BLaER1 treated with 17β-estradiol and CSF1 and Interleukin-3, amounts not matched to agents 10 nM and 100 nM (cell line): ENCODE data around the gene NLK.
A peak's percentile ranks its signal among the peaks of the same experiment; 100 is the strongest.

ENCODE experiments used
- H3K27ac ChIP-seq, 11 experiments: shearing (Covaris generic); formaldehyde crosslinking; 2 replicates each; pipeline ENCODE4 v1.8.1; 2022
- H3K27me3 ChIP-seq, 11 experiments: shearing (Covaris generic); formaldehyde crosslinking; 2 replicates each; pipeline ENCODE4 v1.8.1; 2022
- H3K36me3 ChIP-seq, 11 experiments: shearing (Covaris generic); formaldehyde crosslinking; 2 replicates each; pipeline ENCODE4 v1.8.1; 2022
- H3K4me1 ChIP-seq, 10 experiments: shearing (Covaris generic); formaldehyde crosslinking; 2 replicates each; pipeline ENCODE4 v1.8.1; 2022
- H3K4me2 ChIP-seq, 11 experiments: shearing (Covaris generic); formaldehyde crosslinking; 2 replicates each; pipeline ENCODE4 v1.8.1; 2022
- H3K4me3 ChIP-seq, 10 experiments: shearing (Covaris generic); formaldehyde crosslinking; 2 replicates each; pipeline ENCODE4 v1.8.1; 2022
- H3K9ac ChIP-seq, 11 experiments: shearing (Covaris generic); formaldehyde crosslinking; 2 replicates each; pipeline ENCODE4 v1.8.1; 2022
- H3K9me3 ChIP-seq, 11 experiments: shearing (Covaris generic); formaldehyde crosslinking; replicated peaks in 1 of 11; 2 replicates each; pipeline ENCODE4 v1.8.1; 2022
- H4K20me1 ChIP-seq, 11 experiments: shearing (Covaris generic); formaldehyde crosslinking; 2 replicates each; pipeline ENCODE4 v1.8.1; 2022
- Cebpa-rat ChIP-seq, 11 experiments: shearing (Covaris generic); IDR thresholded peaks; 2 replicates each; pipeline ENCODE4 v1.8.1; 2022

The NLK gene

DNA sequence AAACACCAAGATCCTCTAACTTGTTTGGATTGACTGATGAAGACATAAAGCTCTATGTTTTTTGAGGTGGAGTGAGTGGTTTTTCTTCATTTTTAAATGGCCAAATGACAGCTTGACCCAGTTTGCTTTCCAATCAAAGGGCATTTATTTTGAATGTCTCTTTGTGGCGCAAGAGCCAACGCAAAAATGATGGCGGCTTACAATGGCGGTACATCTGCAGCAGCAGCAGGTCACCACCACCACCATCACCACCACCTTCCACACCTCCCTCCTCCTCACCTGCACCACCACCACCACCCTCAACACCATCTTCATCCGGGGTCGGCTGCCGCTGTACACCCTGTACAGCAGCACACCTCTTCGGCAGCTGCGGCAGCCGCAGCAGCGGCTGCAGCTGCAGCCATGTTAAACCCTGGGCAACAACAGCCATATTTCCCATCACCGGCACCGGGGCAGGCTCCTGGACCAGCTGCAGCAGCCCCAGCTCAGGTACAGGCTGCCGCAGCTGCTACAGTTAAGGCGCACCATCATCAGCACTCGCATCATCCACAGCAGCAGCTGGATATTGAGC lies 329 bp downstream of the NLK start:
- Histone ChIP-seq H4K20me1 (peaks cover 0 to 52% (median 13%) of the 10 kb centered on the region in 11 experiments; a peak in 12 of 22 replicates), H3K4me2 (peak overlapping the region; percentile 78 to 97 (median 88)), H3K36me3 (peaks cover 0 to 7% (median 0%) of the 10 kb centered on the region in 11 experiments; a peak in 3 of 22 replicates), H3K4me3 (peak overlapping the region; percentile 69 to 89 (median 78)), H3K9me3 (0 out of 22 replicates have a peak, but pooled peaks cover 0 to 5% (median 0%) of the 10 kb centered on the region in 11 experiments), H3K27ac (peak overlapping the region in 2 of 11 experiments; percentile 86 to 89; a peak in 2 of 22 replicates), H3K27me3 (no peaks in the 10 kb centered on the region), H3K4me1 (peaks cover 55 to 62% (median 56%) of the 10 kb centered on the region in 10 experiments), H3K9ac (peak overlapping the region in 10 of 11 experiments; percentile 87 to 95 (median 90); a peak in 17 of 22 replicates)
- no peak for TF ChIP-seq Cebpa-rat (IDR thresholded peaks at IDR 0.05)

DNA sequence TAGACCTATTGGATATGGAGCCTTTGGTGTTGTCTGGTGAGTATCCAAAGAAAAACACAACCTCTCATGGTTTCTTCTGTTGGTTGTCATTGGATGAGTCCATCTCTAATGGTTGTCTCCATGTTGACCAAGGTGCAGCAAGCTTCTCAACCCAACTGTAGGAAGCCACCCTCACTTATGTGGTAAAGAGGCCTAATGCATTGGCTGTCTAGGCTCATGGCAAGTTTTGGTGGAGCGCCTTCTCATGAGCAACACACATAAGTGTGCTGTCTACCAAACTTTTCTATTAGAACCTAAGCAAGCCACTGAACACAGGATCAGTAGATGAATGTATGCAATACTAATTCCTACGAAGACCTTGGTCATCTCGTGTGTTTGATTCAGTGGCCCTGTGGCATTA lies 819 bp downstream of the NLK start:
- H3K9ac ChIP-seq = peak overlapping the region in 3 of 11 experiments; percentile 16 to 43 (median 19); a peak in 4 of 22 replicates
- no peak overlapping the region for H3K27ac ChIP-seq
- no peak for TF ChIP-seq Cebpa-rat (IDR thresholded peaks at IDR 0.05)
- peaks cover 0 to 7% (median 0%) of the 10 kb centered on the region in 11 experiments; a peak in 3 of 22 replicates for H3K36me3 ChIP-seq
- peak overlapping the region; percentile 69 to 89 (median 78); a peak in 17 of 20 replicates for H3K4me3 ChIP-seq
- H3K9me3 ChIP-seq = 0 out of 22 replicates have a peak, but pooled peaks cover 0 to 5% (median 0%) of the 10 kb centered on the region in 11 experiments
- peak overlapping the region; percentile 78 to 97 (median 88) for H3K4me2 ChIP-seq
- H4K20me1 ChIP-seq = peaks cover 0 to 54% (median 13%) of the 10 kb centered on the region in 11 experiments; a peak in 12 of 22 replicates
- H3K27me3 ChIP-seq = no peaks in the 10 kb centered on the region
- peaks cover 59 to 67% (median 61%) of the 10 kb centered on the region in 10 experiments for H3K4me1 ChIP-seq

DNA sequence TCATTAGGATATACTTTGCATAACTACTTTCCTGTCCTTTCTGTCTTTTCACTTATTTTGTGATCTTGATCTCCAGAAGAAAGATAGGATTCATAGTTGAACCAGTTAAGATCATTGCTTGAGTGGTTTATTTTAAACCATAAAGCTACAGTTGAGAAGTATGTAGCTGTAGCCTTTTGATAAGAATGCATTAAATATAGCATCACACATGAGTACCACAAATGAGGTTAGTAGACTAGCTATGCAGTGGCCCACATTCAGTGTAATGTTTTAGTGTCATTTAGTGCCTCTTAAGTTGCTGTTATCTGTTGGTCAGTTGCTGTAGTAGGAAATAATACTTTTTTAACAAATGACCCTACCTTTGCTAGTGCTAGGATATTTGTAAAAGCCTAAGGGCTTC lies 1.3 kb downstream of the NLK start:
- Histone ChIP-seq H3K4me3 (peak overlapping the region; percentile 69 to 89 (median 78); a peak in 14 of 20 replicates), H4K20me1 (peaks cover 0 to 59% (median 13%) of the 10 kb centered on the region in 11 experiments; a peak in 12 of 22 replicates)

DNA sequence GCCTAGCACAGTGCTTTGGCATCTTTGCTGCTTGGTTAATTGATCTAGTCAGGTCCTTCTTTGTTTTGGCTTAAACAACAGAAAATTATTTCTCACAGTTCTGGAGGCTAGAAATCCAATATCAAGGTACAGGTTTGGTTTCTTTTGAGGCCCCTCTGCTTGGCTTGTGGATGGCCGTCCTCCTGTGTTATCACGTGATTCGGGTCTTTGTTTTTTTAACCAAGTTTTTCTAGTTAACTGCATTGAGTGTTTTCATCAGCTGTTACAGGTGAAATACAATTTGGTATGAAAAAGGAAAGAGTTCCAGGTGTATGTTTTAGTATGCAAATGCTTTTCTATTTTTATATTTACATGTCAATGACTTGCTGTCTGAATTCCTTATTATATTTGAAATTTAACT lies 2.8 kb downstream of the NLK start:
- peak overlapping the region in 3 of 11 experiments; percentile 11 to 76 (median 56); a peak in 2 of 22 replicates for H3K27ac ChIP-seq
- peaks cover 0 to 21% (median 4%) of the 10 kb centered on the region in 11 experiments; a peak in 5 of 22 replicates for H3K36me3 ChIP-seq
- peak overlapping the region; percentile 4 to 85 (median 72); a peak in 11 of 20 replicates for H3K4me3 ChIP-seq
- peaks cover 61 to 76% (median 71%) of the 10 kb centered on the region in 10 experiments for H3K4me1 ChIP-seq
- H3K4me2 ChIP-seq = peak overlapping the region; percentile 78 to 97 (median 88)
- H4K20me1 ChIP-seq = peaks cover 0 to 72% (median 21%) of the 10 kb centered on the region in 11 experiments; a peak in 12 of 22 replicates
- no peaks in the 10 kb centered on the region for H3K27me3 ChIP-seq
- H3K9me3 ChIP-seq = 0 out of 22 replicates have a peak, but pooled peaks cover 0 to 4% (median 0%) of the 10 kb centered on the region in 11 experiments
- no peak for TF ChIP-seq Cebpa-rat (IDR thresholded peaks at IDR 0.05)
- H3K9ac ChIP-seq = peak overlapping the region in 1 of 11 experiments; percentile 24; a peak in 2 of 22 replicates

More for the DNA sequence above, 1.3 kb downstream of the NLK start:
- Histone ChIP-seq H3K27me3 (no peaks in the 10 kb centered on the region), H3K9me3 (0 out of 22 replicates have a peak, but pooled peaks cover 0 to 5% (median 0%) of the 10 kb centered on the region in 11 experiments), H3K36me3 (peaks cover 0 to 7% (median 0%) of the 10 kb centered on the region in 11 experiments; a peak in 4 of 22 replicates), H3K4me2 (peak overlapping the region; percentile 78 to 97 (median 88)), H3K9ac (peak overlapping the region in 3 of 11 experiments; percentile 7 to 43 (median 16); a peak in 3 of 22 replicates), H3K4me1 (peaks cover 61 to 71% (median 66%) of the 10 kb centered on the region in 10 experiments), H3K27ac (no peak overlapping the region)
- no peak for TF ChIP-seq Cebpa-rat (IDR thresholded peaks at IDR 0.05)

DNA sequence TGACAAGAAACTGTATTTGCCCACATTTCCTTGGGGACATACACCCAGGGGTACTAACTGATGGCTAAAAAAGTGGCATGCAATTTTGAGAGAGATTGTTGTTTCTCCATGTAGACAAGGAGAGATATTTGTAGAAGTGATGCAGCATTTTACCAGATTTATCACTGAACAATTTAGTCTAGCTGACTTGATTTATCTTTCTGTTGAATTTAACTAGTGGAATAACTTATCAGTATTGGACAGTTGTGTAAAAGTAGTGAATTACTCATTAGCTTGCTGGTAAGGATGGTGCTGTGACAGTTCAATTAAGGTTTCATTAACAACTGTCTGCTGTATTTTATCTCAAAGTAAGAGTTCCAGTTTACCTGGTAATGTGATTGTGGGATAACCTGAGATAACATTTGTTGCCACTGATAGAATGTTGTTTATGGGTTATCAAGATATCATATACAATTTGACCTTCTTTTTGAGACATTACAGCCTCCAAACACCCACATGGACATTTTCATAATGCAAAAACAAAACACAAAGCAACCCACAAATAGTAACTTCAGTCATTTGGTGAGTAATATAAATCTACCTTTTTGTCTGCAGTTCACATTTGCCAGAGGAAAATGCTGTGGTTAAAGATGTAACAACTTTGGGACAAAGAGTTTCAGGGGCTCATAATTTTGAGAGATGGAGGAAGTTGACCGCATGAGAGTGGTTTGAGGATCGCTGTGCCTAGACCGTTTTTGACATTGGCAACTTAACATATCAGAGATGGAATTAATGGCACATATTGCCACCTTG lies 3.8 kb downstream of the NLK start:
- peaks cover 0 to 79% (median 26%) of the 10 kb centered on the region in 11 experiments; a peak in 12 of 22 replicates for H4K20me1 ChIP-seq
- H3K9ac ChIP-seq = peak overlapping the region in 4 of 11 experiments; percentile 14 to 71 (median 29); a peak in 7 of 22 replicates
- peak overlapping the region; percentile 64 to 97 (median 88) for H3K4me2 ChIP-seq
- H3K4me3 ChIP-seq = peak overlapping the region in 8 of 10 experiments; percentile 7 to 85 (median 28); a peak in 9 of 20 replicates
- peaks cover 61 to 76% (median 71%) of the 10 kb centered on the region in 10 experiments for H3K4me1 ChIP-seq
- no peaks in the 10 kb centered on the region for H3K9me3 ChIP-seq
- H3K27me3 ChIP-seq = no peaks in the 10 kb centered on the region
- no peak for TF ChIP-seq Cebpa-rat (IDR thresholded peaks at IDR 0.05)
- peak overlapping the region in 7 of 11 experiments; percentile 30 to 76 (median 57); a peak in 12 of 22 replicates for H3K27ac ChIP-seq
- H3K36me3 ChIP-seq = peaks cover 0 to 27% (median 4%) of the 10 kb centered on the region in 11 experiments; a peak in 5 of 22 replicates

DNA sequence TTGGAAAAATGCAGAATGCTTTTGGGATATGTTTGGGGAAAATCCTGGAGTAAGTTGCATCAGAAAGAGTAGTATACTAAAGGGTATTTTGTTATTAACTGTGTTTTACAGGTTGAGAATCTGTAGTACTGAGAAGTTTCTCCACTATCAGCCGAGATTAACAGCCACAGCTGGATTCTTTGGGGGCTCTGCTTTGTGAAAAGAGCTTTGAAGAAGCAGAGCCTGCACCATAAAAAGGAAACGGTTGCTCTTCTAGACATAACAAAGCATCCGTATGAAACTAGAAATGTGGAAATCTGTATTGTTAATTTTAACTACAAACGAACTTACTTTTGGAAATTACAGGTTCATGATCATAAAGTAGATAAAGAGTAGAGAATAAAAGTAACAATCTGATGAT lies 5.3 kb downstream of the NLK start:
- peak overlapping the region; percentile 50 to 97 (median 88) for H3K4me2 ChIP-seq

DNA sequence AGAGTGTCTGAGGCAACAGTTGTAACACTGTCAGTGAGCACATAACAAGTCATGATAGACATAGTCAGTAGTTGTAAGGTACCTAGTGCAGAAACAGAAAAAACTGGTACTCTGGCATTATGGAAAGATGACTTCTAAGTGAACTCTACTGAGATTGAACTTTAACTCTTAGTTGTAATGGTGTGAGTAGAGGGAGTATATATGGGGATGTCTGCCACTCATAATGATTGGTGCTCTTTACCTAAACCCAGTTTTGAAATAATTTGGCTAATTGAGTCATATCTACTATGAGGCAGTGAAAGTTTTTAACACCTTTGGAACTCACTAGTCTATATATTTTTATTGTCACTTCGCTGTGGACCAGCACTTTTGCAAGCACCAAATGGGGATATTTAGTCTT lies 6.6 kb downstream of the NLK start:
- Histone ChIP-seq H3K4me1 (peaks cover 43 to 74% (median 64%) of the 10 kb centered on the region in 10 experiments), H3K27ac (peak overlapping the region in 5 of 11 experiments; percentile 47 to 76 (median 61); a peak in 5 of 22 replicates), H4K20me1 (peaks cover 0 to 95% (median 37%) of the 10 kb centered on the region in 11 experiments; a peak in 12 of 22 replicates)

More for the DNA sequence above, 5.3 kb downstream of the NLK start:
- Histone ChIP-seq H3K9me3 (no peaks in the 10 kb centered on the region), H3K36me3 (peaks cover 0 to 27% (median 4%) of the 10 kb centered on the region in 11 experiments; a peak in 5 of 22 replicates), H3K27ac (peak overlapping the region in 8 of 11 experiments; percentile 34 to 76 (median 56); a peak in 14 of 22 replicates), H3K4me1 (peaks cover 54 to 74% (median 65%) of the 10 kb centered on the region in 10 experiments), H3K4me3 (peak overlapping the region in 2 of 10 experiments; percentile 25 to 30; a peak in 2 of 20 replicates), H3K9ac (peak overlapping the region in 7 of 11 experiments; percentile 4 to 71 (median 37); a peak in 11 of 22 replicates), H4K20me1 (peaks cover 0 to 95% (median 32%) of the 10 kb centered on the region in 11 experiments; a peak in 12 of 22 replicates), H3K27me3 (no peaks in the 10 kb centered on the region)
- TF ChIP-seq Cebpa-rat (IDR thresholded peaks at IDR 0.05) = peak in 1 of 11 experiments; percentile 9; a peak in 1 of 22 replicates

More for the DNA sequence above, 6.6 kb downstream of the NLK start:
- no peak overlapping the region for H3K9ac ChIP-seq
- no peak for TF ChIP-seq Cebpa-rat (IDR thresholded peaks at IDR 0.05)
- H3K4me3 ChIP-seq = no peak overlapping the region
- H3K36me3 ChIP-seq = peaks cover 0 to 19% (median 4%) of the 10 kb centered on the region in 11 experiments; a peak in 3 of 22 replicates
- H3K9me3 ChIP-seq = no peaks in the 10 kb centered on the region
- no peaks in the 10 kb centered on the region for H3K27me3 ChIP-seq
- H3K4me2 ChIP-seq = peak overlapping the region in 6 of 11 experiments; percentile 24 to 92 (median 86); a peak in 11 of 22 replicates
